Upper lobe of right lung (tissue), 1 donor: ENCODE results near the gene TMEM37. TPM values are rescaled to one million over a fixed set of nuclear protein-coding genes. Genes with fewer than 3 reads are reported as not detected.

Experiments used
- ATAC-seq: fragments of 200-7000 bp; cut with Tn5 transposase; one replicate; pipeline ENCODE4 v1.9.1; 2020; ENCODE audit warnings: mild to moderate bottlenecking, moderate library complexity
- DNase-seq: peaks from one replicate; pipeline ENCODE4 v3.0.0-alpha.2; 2020
- H3K27ac ChIP-seq: fragments of 200-600 bp; one replicate; pipeline ENCODE4 v1.8.0; 2022
- H3K27me3 ChIP-seq: fragments of 200-600 bp; one replicate; pipeline ENCODE4 v1.8.0; 2022; ENCODE audit warnings: mild to moderate bottlenecking
- H3K36me3 ChIP-seq: fragments of 200-600 bp; one replicate; pipeline ENCODE4 v1.8.0; 2022
- H3K4me1 ChIP-seq: fragments of 200-600 bp; one replicate; pipeline ENCODE4 v1.8.0; 2022
- H3K4me3 ChIP-seq: fragments of 200-600 bp; one replicate; pipeline ENCODE4 v1.8.0; 2022; ENCODE audit warnings: mild to moderate bottlenecking
- H3K9me3 ChIP-seq: fragments of 200-600 bp; one replicate; pipeline ENCODE4 v1.8.0; 2022
- intact Hi-C: fragments of 100-400 bp; cut with DNase I; formaldehyde crosslinking; loops from one replicate; pipeline ENCODE4 v1.11.0; 2022
- total RNA-seq: library from RNA; stranded (reverse); fragmentation: NEBNext Ultra II Directional; extraction: Animal tissue kit (Norgen Biotek cat#: 25700); gene quantifications from one replicate; pipeline ENCODE4 v1.2.1, GENCODE V29; 2021
- TF ChIP-seq, protein P1 (sequence below): fragments of 200-600 bp; IDR thresholded peaks from one replicate; pipeline ENCODE4 v1.8.0; 2022; ENCODE audit warnings: antibody characterized with exemption
- donor health status: DM: no; HTN: yes; CAD: no; lungs with severe emphysema.

Gene TMEM37
- total RNA-seq, 1 donor from 2014 or later = 23.8 TPM

DNA sequence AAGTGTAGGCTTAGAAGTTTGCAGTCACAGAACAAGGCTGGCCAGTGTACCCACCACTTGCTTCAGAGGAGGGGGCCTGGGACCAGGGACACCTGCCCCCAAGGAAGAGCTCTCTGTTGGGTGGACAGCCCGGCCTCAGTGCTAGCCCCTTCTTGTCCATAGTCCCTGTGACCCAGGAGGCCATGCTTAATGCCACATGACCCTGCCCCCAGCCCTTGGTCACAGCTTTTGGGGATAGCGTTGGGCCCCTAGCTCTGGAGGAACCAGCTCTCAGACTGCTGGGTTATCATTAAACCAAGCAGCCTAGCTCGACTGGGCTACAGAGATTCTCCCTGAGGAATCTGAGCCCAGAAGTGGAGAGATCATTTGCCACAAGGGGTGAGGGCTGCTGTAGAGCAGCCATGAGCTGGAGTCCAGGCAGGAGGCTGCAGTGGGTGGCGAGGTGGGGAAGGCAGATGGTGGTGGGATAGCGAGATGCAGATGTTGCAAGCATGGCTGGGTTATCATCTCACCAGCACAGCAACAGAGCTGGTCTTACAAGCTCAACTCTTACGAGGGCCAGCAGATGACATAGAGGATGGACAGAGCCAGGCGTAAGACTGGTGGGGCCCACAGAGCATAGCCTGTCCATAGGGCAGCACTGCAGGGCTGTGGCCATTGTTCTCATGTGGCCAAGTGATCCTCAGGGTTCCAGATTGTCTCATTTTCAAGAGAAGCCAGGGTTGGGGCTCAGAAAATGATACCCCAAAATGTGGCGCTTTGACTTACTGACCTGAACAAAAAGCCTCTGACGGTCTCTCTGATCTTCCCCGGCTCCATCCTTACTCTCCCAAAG, 7.2 kb upstream of the TMEM37 start:
- peaks cover 40% of the 10 kb centered on the region for H3K4me1 ChIP-seq
- no peak overlapping the region for H3K4me3 ChIP-seq
- no peak for DNase-seq
- intact Hi-C loops = no loop called here
- no peak overlapping the region for H3K27ac ChIP-seq
- no peak for ATAC-seq
- H3K36me3 ChIP-seq = no peaks in the 10 kb centered on the region
- H3K9me3 ChIP-seq = no peaks in the 10 kb centered on the region
- H3K27me3 ChIP-seq = no peaks in the 10 kb centered on the region
- TF ChIP-seq, protein P1, sequence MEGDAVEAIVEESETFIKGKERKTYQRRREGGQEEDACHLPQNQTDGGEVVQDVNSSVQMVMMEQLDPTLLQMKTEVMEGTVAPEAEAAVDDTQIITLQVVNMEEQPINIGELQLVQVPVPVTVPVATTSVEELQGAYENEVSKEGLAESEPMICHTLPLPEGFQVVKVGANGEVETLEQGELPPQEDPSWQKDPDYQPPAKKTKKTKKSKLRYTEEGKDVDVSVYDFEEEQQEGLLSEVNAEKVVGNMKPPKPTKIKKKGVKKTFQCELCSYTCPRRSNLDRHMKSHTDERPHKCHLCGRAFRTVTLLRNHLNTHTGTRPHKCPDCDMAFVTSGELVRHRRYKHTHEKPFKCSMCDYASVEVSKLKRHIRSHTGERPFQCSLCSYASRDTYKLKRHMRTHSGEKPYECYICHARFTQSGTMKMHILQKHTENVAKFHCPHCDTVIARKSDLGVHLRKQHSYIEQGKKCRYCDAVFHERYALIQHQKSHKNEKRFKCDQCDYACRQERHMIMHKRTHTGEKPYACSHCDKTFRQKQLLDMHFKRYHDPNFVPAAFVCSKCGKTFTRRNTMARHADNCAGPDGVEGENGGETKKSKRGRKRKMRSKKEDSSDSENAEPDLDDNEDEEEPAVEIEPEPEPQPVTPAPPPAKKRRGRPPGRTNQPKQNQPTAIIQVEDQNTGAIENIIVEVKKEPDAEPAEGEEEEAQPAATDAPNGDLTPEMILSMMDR = no peak

DNA sequence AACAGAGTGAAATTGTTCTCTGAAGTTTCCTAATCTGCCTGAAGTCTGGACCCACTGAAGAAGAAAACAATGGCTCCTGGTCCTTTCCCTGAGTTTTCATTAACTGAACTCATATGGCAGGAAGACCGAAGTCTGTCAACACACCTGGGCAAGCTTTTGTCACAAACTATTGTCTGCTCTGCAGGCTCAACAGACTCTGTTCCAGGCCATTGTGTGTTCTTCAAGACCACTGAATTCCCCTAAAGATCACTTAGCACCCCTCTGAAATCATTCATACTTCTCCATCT, 6.6 kb upstream of the TMEM37 start:
- Histone ChIP-seq H3K4me1 (peaks cover 45% of the 10 kb centered on the region), H3K9me3 (no peaks in the 10 kb centered on the region), H3K36me3 (no peaks in the 10 kb centered on the region), H3K27ac (no peak overlapping the region), H3K27me3 (no peaks in the 10 kb centered on the region), H3K4me3 (no peak overlapping the region)
- intact Hi-C loops = no loop called here
- DNase-seq (no peak), ATAC-seq (no peak)
- TF ChIP-seq, protein P1 = no peak

DNA sequence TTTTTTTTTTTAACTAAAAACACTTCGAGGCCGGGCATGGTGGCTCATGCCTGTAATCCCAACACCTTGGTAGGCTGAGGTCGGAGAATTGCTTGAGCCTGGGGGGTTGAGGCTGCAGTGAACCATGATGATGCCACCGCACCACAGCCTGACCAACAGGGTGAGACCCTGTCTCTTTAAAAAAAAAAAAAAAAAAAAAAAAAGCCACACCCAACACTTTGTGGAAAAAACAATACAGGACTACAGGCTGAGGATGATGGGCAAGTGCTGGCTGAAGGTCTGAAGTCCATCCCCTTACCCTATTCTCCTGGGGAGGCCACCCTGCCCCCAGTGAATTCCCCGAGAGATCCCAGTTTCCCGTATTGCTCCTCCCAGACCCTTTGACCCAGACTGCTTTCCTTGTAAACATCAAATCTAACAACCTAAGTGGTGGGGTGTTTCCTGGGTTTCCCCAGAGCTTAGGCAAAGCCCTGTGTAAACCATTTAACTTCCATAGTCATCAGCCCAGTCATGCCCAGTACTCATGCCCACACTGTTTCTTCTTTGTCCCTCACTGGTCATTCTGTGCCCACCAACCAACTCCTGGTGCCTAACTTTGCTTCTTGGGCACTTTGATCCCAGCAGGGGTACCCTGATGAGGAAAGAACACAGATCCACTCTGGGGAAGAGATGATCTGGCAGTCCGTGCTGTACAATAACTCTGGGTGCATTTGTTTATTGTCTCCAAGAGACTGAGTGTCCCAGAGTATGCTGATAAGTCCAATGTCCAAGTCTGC, 5.8 kb upstream of the TMEM37 start:
- no peaks in the 10 kb centered on the region for H3K27me3 ChIP-seq
- intact Hi-C loops = no loop called here
- no peak overlapping the region for H3K27ac ChIP-seq
- no peak overlapping the region for H3K4me3 ChIP-seq
- TF ChIP-seq, protein P1 = no peak
- no peaks in the 10 kb centered on the region for H3K36me3 ChIP-seq
- H3K9me3 ChIP-seq = no peaks in the 10 kb centered on the region
- no peak for DNase-seq
- ATAC-seq = peak; percentile 2
- peaks cover 48% of the 10 kb centered on the region for H3K4me1 ChIP-seq

DNA sequence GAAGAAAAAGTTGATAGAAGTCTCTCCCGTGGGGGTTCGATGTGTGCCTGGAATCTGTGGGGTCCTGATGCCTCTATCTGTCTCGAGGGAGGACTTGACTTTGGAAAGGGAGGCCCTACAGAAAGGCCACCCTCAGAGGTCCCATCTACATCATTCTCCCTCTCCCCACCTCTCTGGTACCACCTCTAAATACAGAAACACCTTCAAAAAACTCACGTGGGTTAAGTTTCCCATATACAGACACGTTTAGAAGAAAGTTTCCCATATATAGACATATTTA, 5.3 kb upstream of the TMEM37 start:
- no peaks in the 10 kb centered on the region for H3K9me3 ChIP-seq
- DNase-seq = no peak
- intact Hi-C loops = no loop called here
- no peaks in the 10 kb centered on the region for H3K36me3 ChIP-seq
- TF ChIP-seq, protein P1 = no peak
- H3K4me1 ChIP-seq = peaks cover 48% of the 10 kb centered on the region
- no peak for ATAC-seq
- no peaks in the 10 kb centered on the region for H3K27me3 ChIP-seq
- H3K27ac ChIP-seq = peak overlapping the region; percentile 72
- H3K4me3 ChIP-seq = no peak overlapping the region

DNA sequence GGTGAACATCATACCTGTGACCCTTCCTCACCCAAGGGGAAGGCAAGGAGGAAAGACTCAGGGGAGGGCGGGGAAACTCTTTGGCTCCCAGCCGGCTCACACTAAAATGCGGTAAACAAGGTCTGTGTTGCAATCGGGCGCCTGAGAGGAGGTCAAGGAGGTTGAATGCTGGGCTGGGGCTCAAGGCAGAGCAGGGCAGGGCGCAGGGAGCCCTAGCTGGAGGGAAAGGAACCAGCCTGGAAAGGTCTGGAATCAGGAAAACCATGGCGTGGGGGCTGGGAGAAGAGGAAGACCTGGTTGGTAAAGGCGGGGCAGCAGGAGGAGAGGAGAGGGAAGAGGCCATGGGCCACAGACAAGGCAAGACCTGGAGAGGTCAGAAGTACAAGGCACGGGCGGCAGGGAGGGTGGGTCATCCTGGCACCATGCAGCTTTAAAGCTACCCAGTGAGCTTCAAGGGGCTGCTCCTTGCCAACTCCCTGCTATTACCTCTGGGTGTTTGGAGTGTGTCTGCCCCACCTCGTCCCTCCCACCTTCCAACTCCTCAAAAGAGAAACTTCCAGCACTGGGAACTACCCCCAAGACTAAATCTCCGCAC, 4.8 kb upstream of the TMEM37 start:
- Histone ChIP-seq H3K4me3 (no peak overlapping the region), H3K27ac (peak overlapping the region; percentile 72), H3K27me3 (no peaks in the 10 kb centered on the region), H3K9me3 (no peaks in the 10 kb centered on the region), H3K36me3 (no peaks in the 10 kb centered on the region), H3K4me1 (peaks cover 48% of the 10 kb centered on the region)
- intact Hi-C loops = no loop called here
- ATAC-seq = peak; percentile 74
- TF ChIP-seq, protein P1 = no peak
- DNase-seq = peak; percentile 90
